ENCODE measurements around the gene SMAGP. TPM values are rescaled to one million over a fixed set of nuclear protein-coding genes. Genes with fewer than 3 reads are reported as not detected.

Gene SMAGP
- total and polyA plus RNA-seq, 12 donors, result 2.0 to 7.3 (median 3.7) TPM

DNA sequence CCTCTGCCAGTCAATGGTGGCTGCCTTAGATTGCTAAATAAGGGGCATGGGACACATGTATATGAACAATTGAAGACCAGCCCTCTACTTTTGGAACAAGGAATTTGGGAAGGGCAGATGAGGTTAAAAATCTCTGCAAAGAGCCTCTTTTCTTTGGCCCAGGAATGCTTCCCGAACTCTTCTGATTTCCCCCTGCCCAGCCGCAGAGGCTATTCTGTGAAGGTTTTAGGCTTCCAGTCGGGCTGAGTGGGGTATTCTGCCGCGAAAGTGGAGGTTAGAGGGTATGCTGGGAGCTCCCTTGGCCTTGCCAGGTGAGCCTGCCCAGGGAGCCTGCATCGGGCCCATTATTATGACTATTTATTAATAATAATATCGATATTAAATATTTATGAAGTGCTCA lies 53.6 kb downstream of the SMAGP start:
- H3K4me3 ChIP-seq, result peak overlapping the region; percentile 84 to 98 (median 90)
- 26 to 30% methylated on average over 7 of the region's 7 CpGs for WGBS, 2 donors
- no peaks in the 10 kb centered on the region for H3K9me3 ChIP-seq
- DNase-seq, result no peak
- no peaks in the 10 kb centered on the region for H3K27me3 ChIP-seq
- intact Hi-C loops (cut with DNase I), result loop anchor here in 5 of 10 donors (1.0 to 5.0 kb wide), 5 partner anchors 43 to 169 kb away; partner anchors contain the start of genes TFCP2 (in 3 of the 5) and LETMD1 (in 1 of the 5)
- H3K36me3 ChIP-seq, result no peaks in the 10 kb centered on the region
- no peak for ATAC-seq
- TF ChIP-seq, protein P1, sequence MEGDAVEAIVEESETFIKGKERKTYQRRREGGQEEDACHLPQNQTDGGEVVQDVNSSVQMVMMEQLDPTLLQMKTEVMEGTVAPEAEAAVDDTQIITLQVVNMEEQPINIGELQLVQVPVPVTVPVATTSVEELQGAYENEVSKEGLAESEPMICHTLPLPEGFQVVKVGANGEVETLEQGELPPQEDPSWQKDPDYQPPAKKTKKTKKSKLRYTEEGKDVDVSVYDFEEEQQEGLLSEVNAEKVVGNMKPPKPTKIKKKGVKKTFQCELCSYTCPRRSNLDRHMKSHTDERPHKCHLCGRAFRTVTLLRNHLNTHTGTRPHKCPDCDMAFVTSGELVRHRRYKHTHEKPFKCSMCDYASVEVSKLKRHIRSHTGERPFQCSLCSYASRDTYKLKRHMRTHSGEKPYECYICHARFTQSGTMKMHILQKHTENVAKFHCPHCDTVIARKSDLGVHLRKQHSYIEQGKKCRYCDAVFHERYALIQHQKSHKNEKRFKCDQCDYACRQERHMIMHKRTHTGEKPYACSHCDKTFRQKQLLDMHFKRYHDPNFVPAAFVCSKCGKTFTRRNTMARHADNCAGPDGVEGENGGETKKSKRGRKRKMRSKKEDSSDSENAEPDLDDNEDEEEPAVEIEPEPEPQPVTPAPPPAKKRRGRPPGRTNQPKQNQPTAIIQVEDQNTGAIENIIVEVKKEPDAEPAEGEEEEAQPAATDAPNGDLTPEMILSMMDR (IDR thresholded peaks at IDR 0.05), result no peak
- H3K27ac ChIP-seq, result peak overlapping the region in 9 of 10 donors; percentile 90 to 98 (median 97)
- peaks cover 6 to 26% (median 19%) of the 10 kb centered on the region in 9 donors for H3K4me1 ChIP-seq

DNA sequence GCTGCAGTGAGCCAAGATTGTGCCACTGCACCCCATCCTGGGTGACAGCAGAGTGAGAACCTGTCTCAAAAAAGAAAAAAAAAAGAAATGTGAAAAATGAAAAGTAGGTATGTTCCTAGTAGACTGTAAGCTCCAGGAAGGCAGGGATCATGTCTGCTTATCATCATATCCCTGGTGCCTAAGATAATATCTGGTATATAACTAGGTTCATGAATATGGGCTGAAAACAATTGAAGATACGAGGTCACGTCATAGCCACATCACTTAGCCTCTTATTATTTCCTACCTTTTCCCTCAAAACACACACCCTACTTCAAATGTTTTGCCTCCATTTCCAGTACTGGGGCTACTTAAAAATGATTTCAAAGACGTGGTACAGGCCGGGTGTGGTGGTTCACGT lies 55.3 kb downstream of the SMAGP start:
- Histone ChIP-seq H3K27ac (no peak overlapping the region), H3K4me3 (no peak overlapping the region), H3K27me3 (no peaks in the 10 kb centered on the region), H3K4me1 (peaks cover 6 to 26% (median 19%) of the 10 kb centered on the region in 9 donors), H3K36me3 (peaks cover 0 to 8% (median 0%) of the 10 kb centered on the region in 9 donors), H3K9me3 (no peaks in the 10 kb centered on the region)
- WGBS, 2 donors, result 95 to 98% methylated on average over 5 of the region's 5 CpGs
- TF ChIP-seq, protein P1 (IDR thresholded peaks at IDR 0.05), result no peak
- intact Hi-C loops (cut with DNase I), result loop anchor here in 5 of 10 donors (5.0 kb wide), 4 partner anchors 43 to 168 kb away; partner anchors contain the start of genes TFCP2 (in 2 of the 5) and LETMD1 (in 1 of the 5)
- DNase-seq (no peak), ATAC-seq (no peak)

DNA sequence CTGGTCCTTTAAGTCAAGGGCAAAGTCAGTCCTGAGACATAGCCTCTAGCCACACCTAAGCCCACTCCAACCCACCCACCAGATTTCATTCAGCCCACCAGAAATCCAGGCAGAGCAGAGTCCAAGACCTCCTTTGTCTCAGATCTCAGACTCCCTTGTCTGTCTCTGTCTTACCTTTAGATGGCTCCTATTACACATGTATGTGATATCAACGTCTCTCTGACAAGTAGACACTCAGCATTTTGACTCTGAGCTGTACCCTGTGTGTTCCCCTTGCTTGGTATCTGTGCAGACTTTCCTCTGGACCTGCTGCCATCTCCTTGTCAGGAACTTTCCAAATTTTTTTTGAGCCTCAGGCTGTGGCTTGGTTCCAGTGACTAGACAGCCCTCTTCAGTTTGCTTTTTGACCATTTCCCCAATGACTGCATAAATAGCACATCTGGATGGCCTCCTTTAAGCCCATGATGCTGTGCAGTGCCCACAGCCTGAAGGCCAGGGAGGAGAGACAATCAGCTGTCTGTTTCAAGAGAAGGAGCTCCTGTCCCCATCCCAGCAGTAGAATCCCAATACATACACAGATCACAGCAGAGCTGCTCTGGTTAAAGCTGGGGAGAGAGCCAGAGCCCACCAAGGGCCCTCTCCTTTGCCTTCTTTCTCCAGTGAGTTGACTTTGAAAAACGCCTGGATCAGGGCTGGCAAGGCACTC lies 59.4 kb downstream of the SMAGP start:
- ATAC-seq (no peak), DNase-seq (no peak)
- TF ChIP-seq, protein P1 (IDR thresholded peaks at IDR 0.05), result no peak
- H3K27ac ChIP-seq, result no peak overlapping the region
- intact Hi-C loops (cut with DNase I), result no loop called here
- H3K36me3 ChIP-seq, result peaks cover 0 to 27% (median 0%) of the 10 kb centered on the region in 9 donors
- 67 to 75% methylated on average over 2 of the region's 2 CpGs for WGBS, 2 donors
- H3K4me1 ChIP-seq, result peaks cover 0 to 1% (median 0%) of the 10 kb centered on the region in 9 donors
- H3K27me3 ChIP-seq, result no peaks in the 10 kb centered on the region
- H3K9me3 ChIP-seq, result no peaks in the 10 kb centered on the region
- H3K4me3 ChIP-seq, result no peak overlapping the region

DNA sequence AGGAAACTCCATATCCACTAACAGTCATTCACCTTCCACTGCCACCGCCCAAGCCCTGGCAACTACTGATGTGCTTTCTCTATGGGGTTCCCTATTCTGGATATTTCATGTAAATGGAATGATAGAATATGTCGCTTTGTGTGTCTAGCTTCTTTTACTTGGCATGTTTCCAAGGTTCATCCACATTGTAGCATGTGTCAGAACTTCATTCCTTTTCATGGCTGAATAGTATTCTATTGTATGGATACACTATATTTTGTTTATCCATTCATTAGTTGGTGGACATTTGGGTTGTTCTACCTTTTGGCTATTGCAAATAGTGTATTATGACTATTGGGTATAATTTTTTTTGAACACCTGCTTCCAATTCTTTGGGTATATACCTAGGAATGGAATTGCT lies 61.0 kb downstream of the SMAGP start:
- intact Hi-C loops (cut with DNase I), result no loop called here

More for the DNA sequence above, 61.0 kb downstream of the SMAGP start:
- 92 to 95% methylated on average over 2 of the region's 2 CpGs for WGBS, 2 donors
- Histone ChIP-seq H3K27me3 (no peaks in the 10 kb centered on the region), H3K4me1 (no peaks in the 10 kb centered on the region), H3K27ac (no peak overlapping the region), H3K36me3 (peaks cover 0 to 28% (median 0%) of the 10 kb centered on the region in 9 donors), H3K4me3 (no peak overlapping the region), H3K9me3 (no peaks in the 10 kb centered on the region)
- DNase-seq (no peak), ATAC-seq (no peak)
- TF ChIP-seq, protein P1 (IDR thresholded peaks at IDR 0.05), result no peak

Measured in heart right ventricle (tissue), 16 donors.